GM04503 (cell line): ENCODE results near the gene TMEM269.

ENCODE experiments used
- DNase-seq: peaks from one replicate; pipeline ENCODE4 v3.0.0-alpha.2; 2012; ENCODE audit warnings: low read depth

TMEM269 gene

GRCh38 chr1:42848823-42849537 lies 64.2 kb downstream of the TMEM269 start:
- DNase-seq: no peak

GRCh38 chr1:42849944-42850343 lies 65.2 kb downstream of the TMEM269 start:
- no peak for DNase-seq
